Measurements from ENCODE around the gene PRRT4.

PRRT4 gene

DNA sequence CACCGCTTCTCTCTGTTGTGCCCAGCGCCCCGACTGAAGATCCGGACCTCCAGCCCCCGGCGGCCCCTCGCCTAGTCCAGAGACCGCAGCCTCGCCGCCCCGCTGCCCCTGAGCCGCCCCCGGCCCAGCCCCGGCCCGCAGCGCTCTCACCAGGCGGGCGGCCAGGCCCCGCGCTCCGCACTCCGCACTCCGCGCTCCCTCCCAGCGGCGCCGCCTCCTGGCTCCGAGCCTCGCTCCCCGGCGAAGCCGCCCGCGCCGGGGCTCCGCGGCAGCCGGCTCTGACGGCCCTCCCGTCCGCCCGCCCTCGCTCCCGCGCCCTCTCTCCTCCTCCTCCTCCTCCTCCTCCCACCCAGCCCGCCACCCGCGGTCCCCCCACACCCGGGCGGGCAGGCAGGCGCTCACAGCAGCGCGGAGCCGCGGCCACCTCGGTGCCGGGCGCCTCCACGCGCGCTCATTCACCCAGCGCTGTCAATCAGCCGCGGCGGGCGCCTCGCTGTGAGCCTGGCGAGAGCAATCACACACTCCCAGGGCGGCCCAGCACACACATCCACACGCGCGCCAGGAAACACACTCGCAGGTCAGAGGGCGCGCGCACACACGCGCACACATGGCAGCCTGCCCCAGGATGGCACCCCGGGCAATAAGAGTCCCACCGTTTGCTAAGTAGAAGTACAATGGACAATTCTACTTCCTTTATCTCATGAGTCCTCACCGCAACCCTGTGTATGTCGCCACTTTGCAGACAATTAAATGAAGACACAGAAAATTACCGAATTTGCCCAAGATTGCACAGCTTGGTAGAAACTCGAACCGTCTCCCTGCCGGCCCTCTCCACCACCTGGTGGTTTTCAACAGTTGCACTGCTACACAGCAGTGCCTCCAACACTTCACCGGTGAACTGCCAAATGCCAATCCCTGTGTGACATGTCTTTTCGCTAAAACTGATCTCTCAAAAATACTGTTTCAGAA is at the start of gene PRRT4:
Gene PRRT4 (minus strand): TSS at position 280 of the 969 bp plus-strand sequence.
- DNase-seq = peak in 41 of 42 donors; percentile 34 to 80 (median 56)
- intact Hi-C loops (cut with DNase I) = no loop called here

DNA sequence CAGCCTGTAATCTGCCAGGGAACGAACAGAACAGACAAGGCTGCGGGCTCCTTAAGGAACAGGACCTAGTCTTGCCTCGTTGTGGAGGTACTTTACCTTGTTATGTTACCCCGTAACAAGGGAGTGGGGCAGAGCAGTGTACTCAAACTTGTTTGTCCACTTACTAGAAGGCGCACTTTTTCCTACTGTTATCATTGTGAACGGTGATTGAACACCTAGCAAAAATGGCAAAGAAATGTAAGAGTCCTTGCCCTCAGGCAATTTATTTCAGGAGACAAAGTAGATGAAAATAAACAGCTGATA is 48.9 kb upstream of the PRRT4 start:
- intact Hi-C loops (cut with DNase I) = no loop called here
- DNase-seq = no peak

DNA sequence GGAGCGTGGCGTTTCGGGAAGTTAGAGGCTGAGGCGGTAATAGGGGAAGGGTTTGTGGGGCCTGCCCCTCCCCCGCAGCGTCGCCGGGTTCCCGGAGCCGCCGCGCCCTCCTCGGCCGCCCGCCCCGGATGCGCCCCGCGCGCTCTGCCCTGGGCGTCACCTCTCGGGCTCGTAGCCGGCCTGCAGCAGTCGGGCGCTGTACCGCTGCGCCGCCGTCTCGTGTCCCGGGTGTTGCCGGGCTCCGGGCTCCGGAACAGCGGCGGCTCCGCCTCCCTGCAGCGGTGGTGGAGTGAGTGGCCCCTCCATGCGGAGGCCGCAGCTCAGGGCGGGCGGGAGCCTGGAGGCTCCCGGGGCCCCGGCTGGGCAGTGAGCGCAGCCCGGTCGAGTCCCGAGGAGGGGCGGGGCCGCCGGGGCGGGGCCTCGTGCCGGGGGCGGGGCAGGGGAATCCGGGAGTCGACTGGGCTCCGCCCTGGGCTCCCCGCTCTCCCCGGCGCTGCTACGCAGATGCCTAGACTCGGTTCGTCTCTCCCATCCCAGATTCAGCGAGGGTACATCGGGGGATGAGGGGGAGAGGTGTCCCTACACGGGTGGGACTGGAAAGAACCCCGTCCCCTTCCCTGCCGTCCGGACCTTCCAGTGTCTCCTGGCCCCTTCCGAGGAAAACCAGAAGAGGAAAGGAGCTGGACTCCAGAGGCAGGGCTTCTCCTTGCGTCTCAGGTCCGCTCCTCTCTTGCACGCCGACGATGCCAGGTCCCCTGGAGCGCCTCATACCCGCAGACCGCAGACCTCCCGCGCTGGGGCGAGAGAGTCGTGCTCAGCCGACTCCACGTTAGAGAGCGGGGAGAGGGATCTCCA is 48.3 kb upstream of the PRRT4 start, which contains the start of gene IMPDH1:
Gene IMPDH1 (minus strand): TSS at position 387 of the 855 bp plus-strand sequence. CDS start 81 bp downstream, at position 306.
- DNase-seq = peak; percentile 62 to 96 (median 90)
- intact Hi-C loops (cut with DNase I) = no loop called here

DNA sequence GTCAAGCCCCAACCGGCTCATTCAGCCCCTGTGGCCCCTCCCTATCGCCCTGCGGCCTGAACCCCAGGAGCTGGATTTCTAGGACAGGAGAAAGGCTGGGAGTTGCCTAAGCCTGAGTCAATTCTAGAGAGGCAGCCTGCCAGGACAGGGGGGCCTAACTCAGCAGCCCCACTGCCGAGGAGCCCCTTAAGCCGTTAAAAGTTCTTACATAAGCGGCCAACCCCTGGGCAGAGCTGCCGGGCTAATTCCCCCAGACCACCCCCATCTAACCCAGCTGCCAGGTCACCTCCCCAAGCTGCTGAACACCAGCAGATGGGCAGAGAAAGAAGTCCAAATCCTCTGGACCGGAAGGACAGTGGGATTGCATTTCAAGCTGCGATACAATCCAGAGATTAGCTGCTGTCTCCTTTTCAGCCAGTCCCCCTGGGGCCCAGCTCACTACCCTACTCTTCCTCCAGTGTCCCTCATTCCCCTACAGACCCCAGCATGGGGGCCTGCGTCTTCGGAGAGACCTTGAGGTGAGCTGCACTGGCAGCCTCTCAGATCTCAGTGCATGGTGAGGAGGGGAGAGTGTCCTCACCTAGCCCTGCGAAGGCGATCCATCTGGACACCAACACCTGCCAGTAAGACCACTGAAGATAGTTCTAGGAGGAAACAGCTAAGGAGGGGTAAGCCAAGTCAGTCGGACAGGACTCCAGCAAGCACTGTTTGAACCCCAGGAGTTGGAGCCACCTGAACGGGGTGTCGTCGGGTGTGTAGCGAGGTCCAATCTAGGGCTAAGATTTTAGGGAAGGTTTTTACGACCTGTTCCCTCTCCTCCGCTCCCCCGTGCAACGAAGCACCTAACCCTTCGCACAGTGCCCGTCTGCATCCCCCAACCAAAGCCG is 47.5 kb upstream of the PRRT4 start:
- peak in 2 of 42 donors; percentile 16 to 26 for DNase-seq
- intact Hi-C loops (cut with DNase I) = no loop called here

DNA sequence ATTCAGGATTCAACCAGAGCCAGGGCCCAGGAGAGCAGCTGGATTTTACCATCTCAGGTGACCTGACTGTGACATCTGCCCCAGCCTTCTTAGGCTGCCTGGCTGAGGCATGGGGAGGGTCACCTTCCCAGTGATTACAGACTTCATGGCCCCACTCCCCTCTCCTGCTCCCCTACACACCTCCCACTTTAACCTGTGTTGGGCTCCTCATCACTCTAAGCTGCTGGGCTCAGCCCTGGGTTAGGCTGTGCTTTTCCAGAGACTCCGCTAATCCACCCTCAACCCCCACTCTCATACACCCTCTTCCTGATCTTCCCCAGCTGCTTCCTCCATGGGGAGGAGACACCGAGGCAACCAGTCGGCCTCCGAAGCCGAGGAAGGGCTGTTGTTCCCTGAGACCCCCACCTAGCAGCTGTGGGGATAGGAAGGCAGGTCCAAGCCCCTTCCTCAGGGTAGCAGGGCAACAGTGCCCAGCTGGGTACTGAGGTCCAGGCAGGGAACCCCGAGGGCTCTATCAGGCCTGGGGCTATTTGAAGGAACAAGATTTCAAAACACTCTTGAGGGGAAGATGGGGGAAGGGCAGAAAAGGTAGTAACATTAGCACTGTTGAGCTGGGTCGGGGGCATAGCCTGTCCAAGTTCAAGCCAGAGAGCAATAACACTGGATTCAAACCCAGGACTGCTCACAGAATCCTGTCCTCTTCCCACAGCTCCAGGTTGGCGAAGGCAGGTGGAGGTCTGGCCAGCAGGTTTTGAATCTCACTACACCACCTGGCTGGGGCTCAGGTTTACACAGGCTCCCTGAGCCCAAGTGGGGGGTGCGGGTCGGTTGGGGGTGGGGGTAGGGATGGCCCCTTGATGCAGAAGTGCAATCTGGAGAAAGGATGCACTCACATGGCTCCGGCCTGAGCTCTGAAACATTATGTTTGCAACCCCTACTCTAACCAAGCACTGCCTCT is 46.5 kb upstream of the PRRT4 start:
- intact Hi-C loops (cut with DNase I) = no loop called here
- peak in 8 of 42 donors; percentile 24 to 52 (median 39) for DNase-seq

DNA sequence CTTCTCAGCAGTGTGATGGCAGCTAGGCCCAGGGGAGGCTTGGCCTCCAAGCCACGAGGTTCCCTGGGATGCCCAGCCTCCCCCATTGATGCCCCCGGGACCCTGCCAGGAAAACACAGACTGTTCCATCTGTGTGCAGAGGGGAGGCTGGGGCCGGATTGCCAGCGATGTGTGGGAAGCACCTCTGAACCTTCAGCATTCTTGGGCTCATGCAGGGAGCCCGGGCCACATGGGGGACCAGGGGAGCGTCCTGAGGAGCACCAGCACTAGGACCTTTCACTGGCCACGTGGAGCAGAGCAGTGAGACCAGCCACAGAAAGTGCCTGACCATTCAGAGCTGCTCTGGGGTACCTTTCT is 45.7 kb upstream of the PRRT4 start:
- intact Hi-C loops (cut with DNase I) = no loop called here
- no peak for DNase-seq

DNA sequence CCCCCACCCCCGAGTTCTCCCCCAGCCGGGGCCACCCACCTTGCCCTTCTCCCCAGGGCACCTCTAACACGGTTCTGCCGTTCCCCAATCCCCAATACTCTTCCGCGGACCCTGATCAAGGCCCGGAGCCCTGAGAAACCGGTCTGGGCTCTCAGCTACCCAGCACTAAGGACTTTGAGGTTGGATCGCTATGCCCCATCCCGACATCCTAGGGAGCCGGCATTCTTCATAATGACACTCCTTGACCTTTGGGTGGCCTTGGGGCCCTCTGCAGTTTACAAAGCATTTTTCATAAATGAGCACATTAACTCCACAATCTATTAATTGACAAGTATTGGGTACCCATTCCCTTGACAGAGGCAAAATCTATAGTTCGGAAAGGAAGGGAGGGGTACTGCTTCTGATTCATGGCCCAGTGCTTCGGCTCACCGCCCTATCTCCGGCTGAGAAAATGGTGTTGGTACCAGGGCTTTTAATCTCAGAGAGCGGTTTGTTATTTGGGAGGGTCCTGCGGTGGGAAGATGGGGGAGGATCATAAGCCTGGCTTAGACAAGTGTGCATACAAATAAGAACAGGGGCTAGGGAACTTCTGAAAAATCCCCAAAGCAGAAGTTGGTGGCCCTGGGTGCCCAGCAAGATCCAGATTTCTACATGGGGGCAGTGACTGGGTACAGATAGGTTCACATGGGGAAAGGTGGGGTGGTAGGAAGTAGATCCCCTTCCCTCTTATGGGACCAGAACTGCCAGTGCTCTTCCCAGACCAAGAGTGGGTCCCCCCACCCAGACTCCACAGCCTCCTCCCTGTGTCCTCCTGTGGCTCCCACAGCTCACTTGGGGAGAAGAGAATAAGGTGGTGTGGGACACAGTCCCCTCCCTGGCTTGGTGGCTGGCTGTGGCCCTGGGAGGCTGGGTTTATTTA is 45.1 kb upstream of the PRRT4 start:
- DNase-seq = no peak
- intact Hi-C loops (cut with DNase I) = no loop called here

DNA sequence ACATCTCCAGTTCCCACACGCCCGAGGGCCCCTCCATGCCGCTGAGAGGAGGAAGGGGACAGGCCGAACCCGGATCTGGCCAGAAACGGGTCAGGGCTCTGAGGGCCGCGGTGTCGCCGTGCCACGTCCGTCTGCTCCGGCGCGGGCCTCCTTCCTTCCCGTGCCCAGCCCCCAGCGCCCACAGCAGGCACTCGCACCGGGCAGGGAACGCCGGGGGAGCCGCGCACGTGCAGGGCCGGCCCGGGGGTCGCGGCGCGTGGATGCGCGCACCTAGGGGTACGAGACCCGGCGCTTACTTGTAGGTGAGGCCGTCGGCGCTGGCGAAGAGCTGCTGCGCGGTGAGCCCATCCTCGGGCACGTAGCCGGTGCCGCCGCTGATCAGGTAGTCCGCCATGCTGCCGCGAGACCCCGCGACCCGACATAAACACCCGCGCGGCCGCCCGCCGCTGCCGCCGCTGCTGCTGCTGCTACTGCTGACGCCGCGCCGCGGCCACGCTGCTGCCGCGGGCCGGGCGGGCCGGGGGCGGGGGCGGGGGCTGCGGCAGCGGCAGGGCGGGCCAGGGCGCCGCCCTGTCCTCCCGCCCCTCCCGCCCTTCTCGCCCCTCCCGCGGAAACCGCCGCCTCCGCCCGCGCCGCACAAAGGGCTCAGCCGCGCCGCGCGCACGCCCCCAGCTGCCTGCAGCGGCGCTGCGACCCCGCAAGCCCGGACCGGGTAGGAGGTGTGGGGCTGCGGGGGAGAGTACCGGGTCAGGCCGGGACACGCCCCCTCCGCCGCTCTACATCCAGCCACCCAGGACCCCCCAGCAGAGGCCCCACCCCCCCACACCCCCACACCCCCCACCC is 44.2 kb upstream of the PRRT4 start:
- intact Hi-C loops (cut with DNase I) = no loop called here

DNA sequence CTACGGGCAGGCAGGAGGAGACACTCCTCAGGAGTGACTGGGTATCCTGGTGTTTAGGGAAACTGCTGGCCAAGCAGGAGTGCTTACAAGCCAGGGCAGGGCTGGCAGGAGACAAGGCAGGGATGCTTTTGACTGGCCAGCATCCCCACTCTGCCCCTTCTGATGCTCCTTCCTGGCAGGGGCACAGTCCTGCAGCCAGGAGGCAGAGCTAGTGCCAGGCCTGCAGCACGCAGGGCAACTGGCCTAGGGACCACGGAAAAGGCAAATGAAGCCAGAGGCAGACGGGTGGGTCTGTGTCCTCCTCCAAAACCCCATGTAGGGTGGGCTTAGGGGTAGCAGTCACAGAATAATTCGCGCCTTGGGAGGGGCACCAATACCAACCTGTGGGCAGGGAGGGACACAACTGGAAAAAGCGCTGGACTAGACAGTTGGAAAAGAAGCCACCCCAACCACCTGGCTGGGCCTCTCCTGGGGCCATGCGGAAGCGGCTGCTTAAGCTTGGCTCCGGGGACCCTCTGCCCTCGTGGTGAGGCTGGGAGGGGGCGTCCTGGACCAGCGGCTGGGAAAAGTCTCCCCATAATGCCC is 43.5 kb upstream of the PRRT4 start:
- intact Hi-C loops (cut with DNase I) = no loop called here
- no peak for DNase-seq

More for the DNA sequence above, 44.2 kb upstream of the PRRT4 start:
- peak in 23 of 42 donors; percentile 10 to 67 (median 49) for DNase-seq

DNA sequence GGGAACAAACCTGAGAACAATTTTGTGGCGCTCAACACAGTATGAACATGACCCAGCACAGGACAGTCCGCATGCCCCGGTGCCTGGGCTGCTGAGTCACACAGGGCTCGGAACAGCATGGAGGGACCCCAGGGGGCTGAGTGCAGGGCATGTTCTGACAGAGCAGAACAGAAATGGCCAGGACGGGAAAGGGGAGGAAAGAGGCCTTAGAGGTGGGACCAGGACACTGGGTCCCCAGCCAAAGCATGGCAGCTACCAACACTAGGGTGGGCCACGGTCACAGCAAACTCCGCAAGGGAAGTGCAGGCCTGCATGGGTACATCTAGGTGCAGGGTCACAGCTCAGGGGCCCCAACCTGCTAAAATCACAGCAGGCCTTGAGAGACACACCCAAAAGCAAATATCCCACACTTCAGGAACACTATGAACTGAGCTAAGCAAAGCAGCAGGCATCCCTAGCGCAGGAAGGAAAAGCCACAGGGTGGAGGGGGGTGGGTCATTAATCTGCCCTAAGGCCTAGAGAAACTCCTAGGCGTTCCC is 42.7 kb upstream of the PRRT4 start:
- DNase-seq = no peak
- intact Hi-C loops (cut with DNase I) = no loop called here

DNA sequence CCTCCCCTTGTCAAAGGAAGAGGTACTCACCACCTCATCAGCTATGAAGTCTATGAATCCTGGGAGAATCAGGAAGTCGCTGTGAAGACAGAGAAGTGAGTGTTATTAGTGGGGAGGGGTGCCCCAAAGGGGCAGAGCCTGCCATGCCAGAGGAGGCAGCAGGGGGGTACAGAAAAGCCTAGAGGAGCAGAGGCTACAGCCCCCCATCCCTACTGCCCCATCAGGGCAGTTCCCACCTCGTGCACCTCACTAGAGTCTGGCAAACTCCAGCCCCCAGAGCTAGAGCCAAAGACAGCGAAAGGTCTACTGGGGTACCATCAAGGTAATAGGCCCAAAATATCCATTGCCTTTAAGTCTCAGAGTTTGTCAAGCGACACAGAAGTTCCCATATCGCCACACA is 42.2 kb upstream of the PRRT4 start:
- intact Hi-C loops (cut with DNase I) = no loop called here
- no peak for DNase-seq

DNA sequence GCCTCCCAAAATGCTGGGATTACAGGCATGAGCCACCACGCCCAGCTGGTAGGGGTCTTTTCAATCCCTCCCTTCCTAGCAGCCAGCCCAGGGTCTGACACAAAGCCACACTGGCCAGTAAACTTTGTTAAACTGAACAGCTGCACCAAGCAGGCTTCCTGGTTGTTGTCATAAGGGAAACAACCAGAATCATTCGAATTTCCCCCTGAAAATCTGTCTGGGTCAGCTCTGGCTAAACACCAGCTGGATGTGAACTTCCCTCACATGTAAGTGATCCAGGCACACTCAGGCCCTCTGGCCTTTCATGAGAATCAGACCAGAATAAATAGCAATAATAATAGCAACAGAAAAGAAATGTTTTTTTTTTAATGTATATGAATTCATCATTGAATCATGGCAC is 40.9 kb upstream of the PRRT4 start:
- DNase-seq = no peak
- intact Hi-C loops (cut with DNase I) = no loop called here

DNA sequence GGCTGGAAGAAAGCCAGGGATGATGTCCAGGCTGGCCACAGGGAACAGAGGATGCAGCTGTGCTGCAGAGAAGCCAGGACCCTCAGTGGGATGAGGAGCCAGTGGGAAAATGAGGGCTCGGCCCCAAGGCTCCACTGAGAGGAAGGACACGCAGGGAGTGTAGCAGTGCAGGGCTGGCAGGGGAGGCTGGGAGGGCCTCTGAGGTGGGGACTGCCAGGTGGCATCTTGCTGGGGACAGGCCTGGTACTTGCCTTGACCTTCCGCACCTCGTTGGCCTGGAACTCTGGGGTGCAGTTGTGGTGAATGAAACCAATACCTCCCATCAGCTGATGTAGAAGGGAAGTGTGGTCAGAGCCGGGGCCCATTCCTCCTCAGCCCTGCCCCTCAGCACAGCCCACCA is 39.1 kb upstream of the PRRT4 start:
- no peak for DNase-seq
- intact Hi-C loops (cut with DNase I) = loop anchor here (2.0 kb wide), 1 partner anchor 58 kb away; no protein-coding TSS in a partner anchor

DNA sequence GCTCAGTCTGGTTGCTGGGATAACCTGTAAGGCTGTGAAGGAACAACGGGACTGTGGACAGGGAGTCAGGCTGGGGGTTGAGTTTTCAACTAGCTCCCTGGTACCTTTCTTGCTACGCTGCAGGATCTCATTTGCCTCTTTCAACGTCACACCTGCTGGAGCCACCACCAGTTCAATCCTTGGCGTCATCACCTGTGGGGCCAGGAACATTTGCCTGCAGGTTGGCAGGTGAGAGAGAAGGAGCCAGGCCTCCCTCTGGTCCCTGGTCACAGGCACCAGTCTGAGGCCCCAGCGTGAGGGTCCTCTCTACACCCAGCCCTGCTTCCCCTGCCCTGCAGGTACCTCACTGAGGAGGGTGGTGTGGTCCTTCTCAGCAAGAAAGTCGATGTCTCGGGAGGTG is 38.5 kb upstream of the PRRT4 start:
- intact Hi-C loops (cut with DNase I) = loop anchor here (2.0 kb wide), 1 partner anchor 59 kb away; no protein-coding TSS in a partner anchor

DNA sequence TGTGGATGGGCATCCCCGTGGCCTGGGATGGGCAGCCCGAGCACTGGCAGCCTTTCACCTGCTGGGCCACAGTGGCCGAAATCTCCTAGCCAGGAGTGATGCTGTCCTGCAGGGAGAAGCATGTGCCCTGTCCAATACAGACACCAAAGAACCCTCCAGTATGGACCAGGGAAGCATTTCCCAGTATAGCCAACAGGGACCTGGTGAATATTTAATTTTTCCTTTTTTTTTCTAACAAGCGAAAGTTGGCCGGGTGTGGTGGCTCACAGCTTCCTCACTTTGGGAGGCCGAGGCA is 37.3 kb upstream of the PRRT4 start:
- intact Hi-C loops (cut with DNase I) = no loop called here
- DNase-seq = no peak

More for the DNA sequence above, 38.5 kb upstream of the PRRT4 start:
- DNase-seq = no peak

All from head of caudate nucleus (tissue), 42 donors.